GM10266 (cell line): ENCODE results near the gene AGTRAP.

Source experiments
- DNase-seq: peaks from one replicate; pipeline ENCODE4 v3.0.0; 2012; ENCODE audit errors: extremely low spot score
- CTCF ChIP-seq: IDR thresholded peaks from 2 replicates; pipeline ENCODE4 v1.5.1; 2012; ENCODE audit warnings: mild to moderate bottlenecking, low read depth; ENCODE audit not compliant: control insufficient read depth, insufficient read depth; ENCODE audit errors: missing control alignments

Gene AGTRAP

GRCh38 chr1:11693917-11694316 is 42.0 kb upstream of the AGTRAP start:
- no peak for TF ChIP-seq CTCF
- DNase-seq, result no peak

- no peak for DNase-seq
- TF ChIP-seq CTCF, result no peak
These were observed 40.1 kb upstream of the AGTRAP start for GRCh38 chr1:11695861-11696260.

GRCh38 chr1:11697188-11697892 is 38.6 kb upstream of the AGTRAP start:
- DNase-seq, result no peak
- TF ChIP-seq CTCF, result no peak

- TF ChIP-seq CTCF, result no peak
- no peak for DNase-seq
These were observed 38.1 kb upstream of the AGTRAP start for GRCh38 chr1:11697893-11698210.

GRCh38 chr1:11700601-11701467 is 35.1 kb upstream of the AGTRAP start:
- DNase-seq, result no peak
- TF ChIP-seq CTCF, result no peak

GRCh38 chr1:11701551-11701961 is 34.4 kb upstream of the AGTRAP start:
- no peak for TF ChIP-seq CTCF
- no peak for DNase-seq
